IPS-18c (cell line): ENCODE measurements around the gene PPP4R4.

Source experiments
- H3K4me3 ChIP-seq: 2 replicates; pipeline ENCODE4 v1.7.0; 2013; ENCODE audit warnings: low read depth, mild to moderate bottlenecking, low read length, moderate library complexity; ENCODE audit not compliant: insufficient read depth
- H3K9me3 ChIP-seq: one replicate; pipeline ENCODE4 v1.6.1; 2013; ENCODE audit warnings: mild to moderate bottlenecking, low read length, moderate library complexity; ENCODE audit not compliant: control insufficient read depth, insufficient read depth

PPP4R4 gene

DNA sequence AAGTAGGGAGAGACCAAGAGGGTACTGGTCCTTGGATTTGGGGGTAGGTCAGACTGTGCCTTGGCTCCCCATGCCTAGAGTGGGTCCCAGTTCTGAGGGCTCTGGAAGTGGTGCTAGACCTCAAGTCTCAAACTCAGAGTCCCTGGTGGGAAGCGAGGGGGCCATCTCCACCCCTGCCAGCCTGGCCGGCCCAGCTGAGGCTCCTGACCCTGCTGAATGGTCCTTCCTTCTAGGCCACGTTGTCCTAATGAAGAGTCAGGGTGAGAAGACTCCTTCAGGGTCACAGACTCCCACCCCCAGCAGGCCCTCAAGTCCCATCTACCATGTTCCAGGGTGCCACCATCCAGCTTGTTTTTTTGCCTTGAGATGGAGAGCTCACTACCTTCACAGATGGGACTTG is 136.1 kb downstream of the PPP4R4 start:
- Histone ChIP-seq H3K4me3 (no peak overlapping the region), H3K9me3 (no peaks in the 10 kb centered on the region)

DNA sequence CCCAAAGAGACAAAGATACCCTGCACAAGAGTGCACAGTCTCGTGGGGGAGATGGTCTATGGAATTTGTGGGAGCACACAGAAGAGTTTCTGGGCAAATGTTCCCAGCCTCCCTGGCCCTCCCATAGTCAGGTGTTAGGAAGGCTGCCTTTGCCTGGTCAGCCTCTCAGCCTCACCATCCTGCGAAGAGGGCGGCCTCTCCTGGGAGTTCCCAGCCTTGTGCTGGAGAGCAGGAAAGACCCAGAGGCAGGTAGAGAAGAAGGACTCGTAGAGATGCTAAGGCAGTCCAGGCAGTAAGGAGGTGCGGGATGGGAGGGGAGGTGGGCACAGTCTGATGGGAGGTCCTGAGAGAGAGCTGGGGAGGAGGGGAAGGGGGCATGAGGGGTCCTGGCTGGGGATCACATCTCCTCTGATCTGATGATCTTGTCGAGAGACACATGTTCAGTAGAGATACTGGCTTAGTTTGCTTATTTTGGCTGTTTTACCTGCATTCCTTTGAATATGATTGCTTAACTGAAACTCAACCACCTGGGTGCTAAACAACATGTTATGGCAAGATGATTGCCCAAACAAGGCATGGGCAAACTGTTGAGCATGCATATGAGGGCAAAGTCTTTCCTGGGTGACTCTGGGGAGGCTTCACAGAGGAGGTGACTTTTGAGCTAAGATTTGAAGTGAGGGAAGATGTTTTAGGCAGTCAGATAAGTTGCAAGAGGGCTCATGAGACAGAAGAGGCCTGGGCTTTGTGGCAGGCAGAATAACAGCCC is 138.5 kb downstream of the PPP4R4 start:
- Histone ChIP-seq H3K9me3 (no peaks in the 10 kb centered on the region), H3K4me3 (no peak overlapping the region)

DNA sequence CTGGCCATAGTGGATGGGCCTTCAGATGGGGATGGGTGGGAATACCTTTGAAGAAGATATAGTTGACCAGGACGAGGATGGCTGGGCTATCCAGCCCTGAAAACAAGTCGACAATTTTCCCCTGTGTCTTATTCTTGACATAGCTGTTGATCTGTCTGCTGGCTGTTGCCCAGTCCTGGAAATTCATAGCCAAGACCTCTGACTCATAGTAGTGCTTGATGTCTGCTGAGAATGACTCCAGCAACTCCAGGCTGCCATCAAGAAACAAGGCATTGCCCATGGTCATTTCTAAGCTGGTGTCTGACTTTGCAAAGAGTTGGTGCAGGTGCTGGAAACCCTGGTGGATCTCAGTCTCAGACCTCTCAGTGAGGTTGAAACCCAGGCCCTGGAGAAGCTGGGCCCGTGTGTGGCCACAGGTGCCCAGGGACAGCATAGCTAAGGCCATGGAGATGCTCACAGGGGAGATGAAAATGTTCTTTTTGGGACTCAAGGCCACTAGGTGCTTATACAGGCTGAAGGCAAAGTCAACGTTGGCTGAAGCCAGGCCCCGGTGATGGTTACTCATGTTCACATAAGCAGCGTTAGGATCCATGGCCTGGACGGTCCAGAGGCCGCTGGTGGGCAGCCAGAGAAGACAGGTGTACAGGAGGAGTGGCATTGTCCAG is 140.0 kb downstream of the PPP4R4 start:
- no peaks in the 10 kb centered on the region for H3K9me3 ChIP-seq

DNA sequence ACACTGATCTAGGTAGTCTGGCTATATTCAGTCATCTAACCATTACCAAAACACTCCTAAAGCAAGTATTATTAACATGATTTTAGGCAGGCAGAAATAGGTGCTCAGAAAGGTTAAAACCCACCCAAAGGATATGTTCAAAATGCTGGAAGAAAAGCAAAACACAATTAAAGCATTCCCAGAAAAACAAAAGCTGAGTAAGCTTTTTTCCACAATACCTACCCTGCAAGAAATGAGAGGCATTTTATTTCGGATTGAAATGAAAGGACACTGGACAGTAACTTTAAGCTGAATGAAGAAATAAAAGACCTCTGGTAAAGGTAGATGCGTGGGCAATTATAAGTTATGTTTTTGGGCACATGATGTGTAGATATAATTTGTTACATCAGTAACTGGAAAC is 140.8 kb downstream of the PPP4R4 start:
- Histone ChIP-seq H3K9me3 (no peaks in the 10 kb centered on the region), H3K4me3 (no peak overlapping the region)

More for the DNA sequence above, 140.0 kb downstream of the PPP4R4 start:
- H3K4me3 ChIP-seq: no peak overlapping the region

DNA sequence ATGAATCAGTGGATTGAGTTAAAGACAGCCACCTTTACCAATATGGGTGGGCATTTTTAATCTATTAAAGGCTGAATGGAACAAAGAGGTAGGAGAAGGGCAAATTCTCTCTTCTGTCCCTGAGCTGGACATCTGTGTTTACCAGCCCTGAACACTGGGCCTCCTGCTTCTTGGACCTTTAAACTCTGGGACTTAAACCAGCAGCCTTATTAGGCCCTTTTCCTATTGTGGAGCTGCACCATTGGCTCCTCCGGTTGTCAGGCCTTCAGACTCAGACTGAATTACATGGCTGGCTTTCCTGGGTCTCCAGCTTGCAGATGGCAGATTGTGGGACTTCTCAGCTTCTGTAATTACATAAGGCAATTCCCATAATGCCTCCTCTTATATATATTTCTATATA is 142.6 kb downstream of the PPP4R4 start:
- no peaks in the 10 kb centered on the region for H3K9me3 ChIP-seq
- no peak overlapping the region for H3K4me3 ChIP-seq

DNA sequence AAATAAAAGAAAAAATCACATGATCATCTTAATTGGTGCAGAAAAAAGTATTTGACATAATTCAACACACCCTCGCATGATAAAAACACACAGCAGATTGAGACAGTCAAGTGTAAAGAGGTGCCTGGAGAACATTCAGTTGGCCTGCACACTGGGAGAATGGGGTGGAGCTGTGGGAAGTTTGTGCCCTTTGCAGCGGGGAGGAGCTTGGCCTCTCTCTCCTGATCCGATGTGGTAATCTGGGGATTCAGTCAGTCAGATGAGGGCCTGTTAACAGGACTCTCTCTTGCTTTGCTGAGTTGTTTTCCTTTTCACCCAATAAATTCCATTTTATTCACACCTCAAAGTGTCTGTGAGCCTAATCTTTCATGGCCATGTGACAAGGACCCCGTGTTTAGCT is 143.1 kb downstream of the PPP4R4 start:
- Histone ChIP-seq H3K9me3 (no peaks in the 10 kb centered on the region), H3K4me3 (no peak overlapping the region)

DNA sequence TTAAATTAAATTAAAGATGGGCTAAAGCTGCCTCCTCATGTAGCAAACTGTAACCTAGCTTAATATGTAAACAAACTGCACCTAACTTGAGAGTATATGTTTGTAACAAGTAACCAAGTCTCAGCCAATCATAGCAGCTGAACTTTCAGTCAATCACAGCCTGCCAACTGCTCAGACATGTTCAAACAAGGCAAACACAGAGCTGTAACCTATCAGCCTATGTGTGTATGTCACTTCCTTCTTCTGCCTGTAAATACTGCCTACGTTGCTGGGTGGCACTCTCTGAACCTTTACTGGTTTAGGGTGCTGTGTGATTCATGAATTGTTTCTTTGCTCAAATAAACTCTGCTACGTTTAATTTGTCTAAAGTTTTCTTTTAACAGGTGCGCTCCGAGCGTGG is 146.1 kb downstream of the PPP4R4 start:
- no peak overlapping the region for H3K4me3 ChIP-seq
- H3K9me3 ChIP-seq: no peaks in the 10 kb centered on the region

DNA sequence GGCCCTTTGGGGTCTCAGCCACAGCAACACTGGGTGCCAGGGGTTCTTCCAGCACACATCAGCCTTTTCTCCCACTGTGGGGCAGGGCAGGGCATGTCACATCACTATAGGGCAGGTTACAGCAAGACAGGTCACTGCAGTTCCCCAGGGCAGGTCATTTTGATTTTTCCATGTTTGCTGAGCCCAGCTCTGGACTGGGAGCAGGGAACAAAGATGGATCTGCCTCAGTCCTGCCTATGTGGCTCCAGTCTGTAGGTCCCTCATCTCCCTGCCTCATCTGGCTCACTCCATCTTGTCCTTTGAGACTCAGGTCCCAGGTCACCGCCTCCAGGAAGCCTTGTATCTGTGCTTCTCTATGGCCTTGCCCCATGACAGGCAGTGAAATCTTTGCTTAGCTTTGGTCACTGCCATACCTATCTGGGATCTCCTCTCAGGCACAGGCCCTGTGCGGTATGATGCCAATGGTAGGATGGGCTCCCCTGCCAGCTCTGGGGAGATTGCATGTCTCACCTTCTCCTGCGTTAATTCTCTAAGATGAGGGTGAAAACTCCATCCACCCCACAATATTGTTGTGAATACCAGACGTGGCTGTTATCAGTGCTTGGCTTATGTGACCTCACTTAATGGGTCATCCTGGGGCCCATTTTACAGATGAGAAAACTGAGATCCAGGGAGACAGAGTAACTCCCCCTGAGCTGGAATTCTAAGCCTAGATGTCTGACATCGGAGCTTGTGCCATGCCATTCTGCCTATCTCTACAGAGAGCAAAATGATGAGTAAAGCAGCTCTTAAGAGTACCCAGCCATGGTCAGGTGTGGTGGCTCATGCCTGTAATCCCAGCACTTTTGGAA is 147.5 kb downstream of the PPP4R4 start:
- no peak overlapping the region for H3K4me3 ChIP-seq
- H3K9me3 ChIP-seq: no peaks in the 10 kb centered on the region

DNA sequence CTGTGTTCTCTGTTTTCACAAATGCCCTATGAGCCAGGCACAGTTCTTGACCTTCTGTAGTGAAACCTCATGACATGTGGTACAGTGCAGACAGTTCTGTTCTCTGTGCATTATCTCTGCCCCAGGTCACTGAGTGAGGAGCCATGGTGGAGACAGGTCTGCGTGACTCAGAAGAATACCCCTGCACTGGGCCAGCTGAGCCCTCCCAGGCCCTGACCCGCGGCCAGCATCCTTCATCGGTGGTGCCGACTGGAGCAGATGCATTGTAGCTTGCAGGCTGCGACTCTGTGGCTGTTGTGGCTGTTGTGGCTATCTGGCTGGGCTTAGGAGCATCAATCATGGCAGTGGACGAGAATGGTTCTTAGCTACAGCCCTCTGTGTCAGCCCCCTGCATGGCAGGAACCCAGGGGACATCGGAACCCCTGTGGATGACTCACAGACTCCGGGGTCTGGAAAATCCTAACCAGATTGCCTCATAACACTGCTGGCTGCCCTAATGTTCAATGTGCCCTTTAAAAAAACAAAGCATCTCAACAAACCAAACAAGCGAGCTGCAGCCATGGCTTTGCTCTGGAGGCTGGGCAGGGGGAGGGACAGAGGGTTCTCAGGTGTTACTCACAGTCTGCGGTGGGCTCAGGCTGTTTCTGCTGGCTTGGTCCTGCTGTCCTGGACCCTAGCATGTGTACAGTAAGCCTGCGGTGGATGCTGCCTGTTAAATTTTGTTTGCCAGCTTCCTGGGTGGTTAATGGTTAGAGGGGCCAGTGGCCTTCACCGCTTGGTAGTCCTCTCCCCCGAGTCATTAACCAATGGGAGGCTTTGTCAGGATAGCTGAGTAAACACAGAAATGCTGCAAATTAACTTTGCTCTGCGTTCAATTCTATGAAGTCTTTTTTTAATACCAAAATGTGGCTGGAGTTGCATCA is 148.8 kb downstream of the PPP4R4 start, which contains the start of gene SERPINA6:
TSS of gene SERPINA6 (minus strand) at position 689 of the 923 bp plus-strand sequence. CDS start 8,688 bp downstream, outside the sequence.
- H3K4me3 ChIP-seq: no peak within 1 kb of the TSS

DNA sequence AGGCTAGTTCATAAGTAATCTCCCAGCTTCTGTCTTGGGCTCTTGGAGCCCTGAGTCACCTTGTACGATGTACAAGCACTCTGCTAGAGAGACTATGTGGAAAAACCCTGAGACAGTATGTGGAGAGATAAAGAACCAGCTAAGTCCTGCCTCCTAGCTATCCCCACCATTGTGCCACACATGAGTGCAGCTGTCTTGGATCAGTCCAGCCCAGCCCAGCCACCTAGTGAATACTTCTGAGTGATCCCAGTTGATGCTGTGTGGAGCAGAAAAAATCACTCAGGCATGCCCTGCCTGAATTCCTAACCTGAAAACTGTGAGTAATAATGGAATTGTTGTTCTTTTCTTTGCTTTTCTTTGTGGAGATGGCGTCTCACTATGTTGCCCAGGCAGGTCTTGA is 154.1 kb downstream of the PPP4R4 start:
- peaks cover 2% of the 10 kb centered on the region for H3K9me3 ChIP-seq
- H3K4me3 ChIP-seq: no peak overlapping the region

More for the DNA sequence above, 148.8 kb downstream of the PPP4R4 start, which contains the start of gene SERPINA6:
- no peaks in the 10 kb centered on the region for H3K9me3 ChIP-seq
